ENCODE results near the gene C16orf74. TPM values are rescaled to one million over a fixed set of nuclear protein-coding genes. Genes with fewer than 3 reads are reported as not detected.

Gene C16orf74
- total RNA-seq, 4 donors from 2014 or later: 1.5 to 6.2 (median 1.7) TPM; not detected in 1

- TF ChIP-seq CTCF (IDR thresholded peaks at IDR 0.05; ENCODE audit: low read depth): no peak
These were observed 14.3 kb upstream of the C16orf74 start for GRCh38 chr16:85765211-85765610.

- no peak for TF ChIP-seq CTCF (IDR thresholded peaks at IDR 0.05; ENCODE audit: low read depth)
These were observed 12.7 kb upstream of the C16orf74 start for GRCh38 chr16:85763616-85764015.

DNA sequence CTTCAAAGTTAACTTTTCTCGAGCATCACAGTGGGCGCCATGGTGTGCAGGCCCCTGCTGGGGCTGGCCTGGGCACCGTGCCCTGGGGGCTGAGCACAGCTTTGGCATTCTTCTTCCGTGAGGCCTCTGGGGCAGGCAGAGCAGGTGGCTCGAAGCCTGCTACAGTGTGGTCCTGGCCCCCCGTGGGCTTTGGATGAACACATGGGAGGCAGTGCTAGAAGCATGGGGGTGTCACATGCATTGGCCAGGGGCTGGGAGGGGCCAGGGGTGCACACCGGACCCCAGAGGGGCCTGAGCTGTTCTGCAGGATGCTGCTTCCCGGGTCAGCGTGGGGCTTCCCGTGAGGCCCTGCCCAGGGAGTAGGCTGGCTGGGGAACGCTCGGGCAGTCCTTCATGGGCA is 12.1 kb upstream of the C16orf74 start:
- no peak for TF ChIP-seq CTCF (IDR thresholded peaks at IDR 0.05; ENCODE audit: low read depth)

DNA sequence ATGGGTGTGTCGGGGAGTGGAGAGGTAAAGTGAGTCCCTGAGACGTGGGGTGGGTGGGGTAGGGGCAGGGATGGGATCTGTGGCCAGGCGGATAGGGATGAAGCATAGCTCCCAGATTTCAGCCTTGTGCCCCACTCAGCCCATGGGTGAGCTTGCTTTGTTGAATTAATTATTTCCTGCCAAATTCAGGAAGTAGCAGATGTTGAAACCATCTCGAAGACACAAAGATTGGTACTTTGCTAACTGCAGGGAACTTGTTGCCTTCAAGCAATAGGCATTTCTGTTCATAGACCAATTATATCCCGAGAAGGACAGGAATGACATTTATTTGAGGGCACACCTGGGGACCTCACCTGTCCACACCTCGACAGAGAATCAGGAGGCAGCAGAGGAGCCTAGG is 11.0 kb upstream of the C16orf74 start:
- no peak for TF ChIP-seq CTCF (IDR thresholded peaks at IDR 0.05; ENCODE audit: low read depth)

GRCh38 chr16:85759631-85760419 is 8.9 kb upstream of the C16orf74 start:
- TF ChIP-seq CTCF (IDR thresholded peaks at IDR 0.05; ENCODE audit: low read depth): no peak

- no peak for TF ChIP-seq CTCF (IDR thresholded peaks at IDR 0.05; ENCODE audit: low read depth)
These were observed 8.2 kb upstream of the C16orf74 start for GRCh38 chr16:85759136-85759535.

DNA sequence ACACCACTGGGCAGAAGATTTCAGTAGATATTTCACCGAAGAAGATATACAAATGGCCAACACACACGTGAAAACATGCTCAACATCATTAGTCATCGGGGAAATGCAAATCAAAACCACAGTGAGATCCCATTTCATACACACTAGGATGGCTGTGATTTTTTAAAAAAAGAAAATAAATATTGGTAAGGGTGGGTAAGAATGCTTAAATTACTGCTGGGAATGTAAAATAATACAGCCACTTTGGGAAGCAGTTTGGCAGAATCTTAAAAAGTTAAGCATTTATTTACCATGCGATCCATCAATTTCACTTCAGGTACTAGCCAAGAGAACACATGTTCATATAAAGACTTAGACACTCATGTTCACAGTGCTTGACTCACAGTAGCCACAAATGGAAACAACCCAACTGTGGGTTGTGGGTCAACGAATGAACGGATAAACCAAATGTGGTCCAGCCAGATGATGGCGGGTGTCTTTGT is 6.5 kb upstream of the C16orf74 start:
- no peak for TF ChIP-seq CTCF (IDR thresholded peaks at IDR 0.05; ENCODE audit: low read depth)

Data from subcutaneous adipose tissue (tissue), 4 donors.